Fibroblast of the aortic adventitia (primary cell): Measurements from ENCODE around the gene SEC16B. TPM values are rescaled to one million over a fixed set of nuclear protein-coding genes. Genes with fewer than 3 reads are reported as not detected.

Experiments
- DNase-seq: peaks from one replicate; pipeline ENCODE4 v3.0.0-alpha.2; 2010; ENCODE audit warnings: low read depth
- H3K4me3 ChIP-seq: 2 replicates; pipeline ENCODE4 v1.5.1; 2011; ENCODE audit warnings: low read depth, mild to moderate bottlenecking, control low read depth, low read length, moderate library complexity
- CTCF ChIP-seq: IDR thresholded peaks from 2 replicates; pipeline ENCODE4 v1.5.1; 2011; ENCODE audit warnings: mild to moderate bottlenecking, low read length, control low read depth, inconsistent platforms; ENCODE audit not compliant: insufficient read depth
- total RNA-seq: library from RNA; depleted of rRNA; stranded (reverse); fragments of >200 nt; gene quantifications from 2 replicates; pipeline ENCODE4 v1.2.3, GENCODE V29; 2012; ENCODE audit warnings: low replicate concordance

Gene SEC16B
- total RNA-seq, 1 donor: 4.8 TPM

GRCh38 chr1:178010674-178011464 is 41.0 kb upstream of the SEC16B start:
- no peak for TF ChIP-seq CTCF
- no peak for DNase-seq

GRCh38 chr1:178006043-178006442 is 36.2 kb upstream of the SEC16B start:
- TF ChIP-seq CTCF: no peak
- no peak overlapping the region for H3K4me3 ChIP-seq
- DNase-seq: no peak

More at GRCh38 chr1:178010674-178011464, 41.0 kb upstream of the SEC16B start:
- no peak overlapping the region for H3K4me3 ChIP-seq

DNA sequence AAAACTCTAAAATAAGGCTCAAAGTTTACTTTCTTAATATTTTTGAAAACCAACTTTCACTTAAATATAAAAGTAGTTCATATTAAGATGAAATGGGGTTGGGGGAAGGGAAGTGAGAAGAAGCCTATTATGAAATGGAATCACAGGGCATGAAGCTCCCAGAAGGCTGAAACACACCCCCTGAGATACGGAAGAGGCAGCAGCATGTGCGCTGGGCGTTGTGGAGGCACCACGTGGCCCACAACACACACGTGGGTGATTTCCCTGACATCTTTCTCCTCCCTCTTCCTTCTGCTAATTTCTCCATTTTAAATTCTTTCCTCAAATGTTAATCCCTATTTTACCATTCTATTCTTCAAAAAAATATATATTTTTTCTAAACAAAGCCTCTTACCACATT is 35.6 kb upstream of the SEC16B start:
- no peak for DNase-seq
- no peak for TF ChIP-seq CTCF
- H3K4me3 ChIP-seq: no peak overlapping the region

DNA sequence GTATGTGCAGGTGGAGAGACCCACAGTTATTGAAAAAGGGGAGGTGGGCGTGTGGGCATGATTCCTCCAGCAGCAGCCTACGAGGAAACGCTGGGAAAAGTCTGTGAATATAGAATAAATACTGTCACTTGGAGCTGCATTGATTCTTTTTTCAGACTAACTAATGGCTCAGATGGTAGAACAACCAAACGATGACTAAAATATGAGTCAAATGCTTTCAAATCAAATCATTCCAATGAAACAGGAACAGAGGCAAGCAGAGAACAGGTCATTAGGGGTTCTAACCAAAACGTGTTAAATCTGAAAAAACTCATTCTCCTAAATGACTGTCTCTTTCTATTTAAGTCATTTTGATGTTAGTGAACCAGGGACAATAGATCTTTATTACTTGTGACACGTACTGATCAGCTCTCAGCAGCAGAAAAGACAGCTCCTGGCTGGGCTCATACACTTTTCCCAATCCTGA is 35.1 kb upstream of the SEC16B start:
- TF ChIP-seq CTCF: no peak
- H3K4me3 ChIP-seq: no peak overlapping the region
- DNase-seq: peak; percentile 31

GRCh38 chr1:177998696-177999631 is 29.1 kb upstream of the SEC16B start:
- TF ChIP-seq CTCF: no peak
- DNase-seq: no peak
- no peak overlapping the region for H3K4me3 ChIP-seq

DNA sequence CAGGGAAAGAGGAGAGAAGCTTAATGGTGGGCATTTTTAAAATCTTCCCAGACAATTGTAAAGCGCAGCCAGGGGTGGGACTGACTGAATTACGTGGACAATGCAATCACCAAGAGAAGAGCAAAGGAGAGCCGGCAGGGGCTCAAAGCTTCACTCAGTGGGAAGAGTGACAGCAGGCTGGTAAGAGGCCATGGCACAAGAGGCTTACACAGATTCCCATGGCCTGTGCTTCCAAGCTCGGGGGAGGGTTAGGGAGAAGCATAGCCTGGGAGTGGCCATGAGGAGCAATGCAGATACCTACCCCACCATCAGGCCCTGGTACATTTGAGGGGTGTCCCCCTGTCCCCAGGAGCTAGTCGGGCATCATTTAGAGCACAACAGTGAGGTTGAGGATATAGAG is 27.1 kb upstream of the SEC16B start:
- TF ChIP-seq CTCF: no peak
- no peak overlapping the region for H3K4me3 ChIP-seq
- DNase-seq: no peak
